HG03442 (cell line): ENCODE results near the gene ZDHHC11.
"Not testable (repeated sequence)": the region's sequence is repeated elsewhere in the genome, so short reads cannot be mapped to it uniquely, and the experiment has no call there.

Experiments
- ATAC-seq: cut with Tn5 transposase; IDR thresholded peaks from one replicate; pipeline ENCODE4 v1.9.1; 2021; ENCODE audit warnings: mild to moderate bottlenecking, moderate library complexity; ENCODE audit not compliant: unreplicated experiment

Gene ZDHHC11

DNA sequence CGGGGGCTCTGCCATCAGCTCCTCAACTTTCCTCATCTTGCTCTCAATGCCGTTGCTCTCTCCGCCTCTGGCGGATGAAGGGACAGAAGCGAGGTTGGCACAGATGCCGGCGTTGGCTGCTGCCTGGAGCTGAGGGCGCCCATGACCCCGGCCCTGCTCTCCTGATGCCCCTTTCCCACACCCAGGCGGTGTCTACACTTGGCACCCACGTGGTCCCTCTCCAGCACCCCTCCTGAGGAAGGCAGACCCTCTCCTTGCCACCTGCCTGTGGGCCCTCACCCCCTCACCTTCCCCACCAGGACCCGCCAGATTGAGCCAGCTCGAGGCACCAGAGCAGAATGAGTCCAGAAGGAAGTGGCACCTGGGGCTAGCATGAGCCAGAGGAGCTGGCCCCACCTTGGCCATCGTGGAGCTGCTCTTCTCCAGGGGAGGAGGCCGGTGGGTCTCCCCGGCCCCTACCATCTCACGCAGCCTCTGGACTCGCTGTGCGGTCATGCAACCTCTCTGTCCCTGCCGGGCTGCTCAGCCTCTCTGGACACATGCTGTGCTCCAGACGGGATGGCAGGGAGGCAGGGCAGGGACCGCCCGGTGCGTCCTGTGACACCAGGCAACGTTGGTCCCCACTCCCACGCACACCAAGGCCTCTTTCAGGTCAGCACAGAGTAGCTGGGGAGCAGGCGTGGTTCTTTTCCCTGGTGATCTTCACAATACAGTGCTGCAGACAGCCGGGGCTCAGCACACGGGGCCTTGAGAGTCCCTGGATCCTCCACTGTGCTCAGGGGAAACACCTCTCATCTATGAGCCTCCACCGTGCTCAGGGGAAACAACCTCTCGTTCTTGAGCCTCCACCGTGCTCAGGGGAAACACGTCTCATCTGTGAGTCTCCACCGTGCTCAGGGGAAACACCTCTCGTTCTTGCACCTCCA lies 4.8 kb downstream of the ZDHHC11 start:
- not testable (repeated sequence) for ATAC-seq

DNA sequence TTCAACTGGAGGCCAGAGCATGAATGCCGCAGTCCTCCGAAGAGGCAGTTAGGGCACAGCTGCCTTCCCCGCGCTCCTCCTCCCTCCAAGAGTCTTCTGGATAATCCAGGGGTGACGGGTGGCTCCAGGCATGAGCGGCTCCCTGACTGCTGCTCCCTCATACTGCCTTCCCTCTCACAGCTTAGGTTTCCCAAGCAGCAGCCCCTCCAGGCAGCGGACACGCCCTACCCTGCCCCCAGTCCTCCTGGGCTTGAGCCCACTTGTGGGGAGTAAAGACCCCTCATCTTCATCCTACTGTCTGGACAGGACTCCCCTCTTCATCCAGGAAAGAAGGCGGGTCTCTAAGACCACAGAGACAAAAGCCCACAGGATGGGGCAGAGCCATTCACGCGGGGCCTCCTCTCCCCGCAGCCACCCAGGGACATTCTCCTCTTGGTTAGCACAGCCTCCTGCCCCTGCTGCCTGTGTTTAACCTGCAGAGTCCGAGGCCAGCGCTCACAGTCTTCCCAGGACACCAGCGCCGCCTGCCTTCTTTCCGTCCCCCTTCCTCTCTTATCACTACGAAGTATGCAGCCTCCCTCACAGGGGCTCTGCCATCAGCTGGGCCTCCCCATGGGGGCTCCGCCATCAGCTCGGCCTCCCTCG lies 5.6 kb downstream of the ZDHHC11 start:
- ATAC-seq, result not testable (repeated sequence)

DNA sequence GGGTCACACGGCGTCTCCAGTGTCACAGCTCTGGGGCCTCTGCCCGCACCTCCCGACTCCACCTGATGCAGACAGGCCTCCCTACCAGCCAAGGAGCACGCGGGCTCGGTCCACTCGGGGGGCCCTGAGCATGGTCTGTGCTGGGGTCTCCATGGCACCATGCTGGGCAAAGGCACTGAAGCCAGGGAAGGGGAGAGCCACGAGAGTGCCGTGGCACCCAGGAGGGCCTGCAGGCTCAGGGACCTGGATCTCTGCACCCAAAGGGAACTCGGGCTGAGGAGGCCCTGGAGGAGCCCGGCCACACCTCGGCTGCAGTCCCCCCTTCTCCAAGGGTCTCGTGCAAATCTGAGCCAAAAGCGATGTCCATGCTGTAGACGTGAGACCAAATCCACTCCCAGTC lies 6.4 kb downstream of the ZDHHC11 start:
- ATAC-seq, result not testable (repeated sequence)

DNA sequence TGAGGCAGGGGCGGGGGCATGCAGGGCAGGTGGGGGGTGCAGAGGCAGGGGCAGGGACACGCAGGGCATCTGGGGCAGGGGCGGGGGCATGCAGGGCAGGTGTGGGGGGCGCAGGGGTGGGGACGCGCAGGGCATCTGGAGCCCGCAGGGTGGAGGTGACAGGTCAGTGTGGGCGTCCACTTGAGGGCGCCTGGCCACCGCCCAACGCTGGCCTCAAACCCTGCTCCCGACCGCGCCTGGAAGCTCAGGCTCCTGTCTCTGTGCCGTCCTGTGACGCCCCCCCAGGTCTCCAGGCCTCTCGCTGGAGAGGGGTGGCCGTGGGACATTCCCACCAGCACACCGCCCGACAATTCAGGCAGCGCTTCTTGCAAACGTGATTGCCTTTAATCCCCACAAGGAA lies 6.9 kb downstream of the ZDHHC11 start:
- ATAC-seq, result not testable (repeated sequence)

DNA sequence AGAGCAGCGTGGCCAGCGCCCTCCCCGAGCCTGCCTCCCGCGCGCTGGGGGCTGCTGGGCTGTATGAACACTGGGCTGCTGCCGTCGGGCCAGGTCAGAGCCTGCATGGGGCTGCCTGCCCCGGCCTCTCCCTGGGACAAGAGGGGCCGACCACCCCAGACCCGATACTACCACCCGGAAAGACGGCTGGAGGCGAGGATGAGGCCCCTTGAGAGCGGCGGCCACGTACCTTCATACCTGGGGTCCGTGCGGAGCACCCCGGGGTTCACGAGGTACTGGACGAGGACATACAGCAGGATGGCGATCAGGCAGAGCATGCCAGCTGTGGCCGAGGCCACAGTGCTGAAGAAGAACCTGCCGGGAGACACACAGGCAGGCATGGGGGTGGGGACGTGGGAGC lies 7.4 kb downstream of the ZDHHC11 start:
- not testable (repeated sequence) for ATAC-seq

DNA sequence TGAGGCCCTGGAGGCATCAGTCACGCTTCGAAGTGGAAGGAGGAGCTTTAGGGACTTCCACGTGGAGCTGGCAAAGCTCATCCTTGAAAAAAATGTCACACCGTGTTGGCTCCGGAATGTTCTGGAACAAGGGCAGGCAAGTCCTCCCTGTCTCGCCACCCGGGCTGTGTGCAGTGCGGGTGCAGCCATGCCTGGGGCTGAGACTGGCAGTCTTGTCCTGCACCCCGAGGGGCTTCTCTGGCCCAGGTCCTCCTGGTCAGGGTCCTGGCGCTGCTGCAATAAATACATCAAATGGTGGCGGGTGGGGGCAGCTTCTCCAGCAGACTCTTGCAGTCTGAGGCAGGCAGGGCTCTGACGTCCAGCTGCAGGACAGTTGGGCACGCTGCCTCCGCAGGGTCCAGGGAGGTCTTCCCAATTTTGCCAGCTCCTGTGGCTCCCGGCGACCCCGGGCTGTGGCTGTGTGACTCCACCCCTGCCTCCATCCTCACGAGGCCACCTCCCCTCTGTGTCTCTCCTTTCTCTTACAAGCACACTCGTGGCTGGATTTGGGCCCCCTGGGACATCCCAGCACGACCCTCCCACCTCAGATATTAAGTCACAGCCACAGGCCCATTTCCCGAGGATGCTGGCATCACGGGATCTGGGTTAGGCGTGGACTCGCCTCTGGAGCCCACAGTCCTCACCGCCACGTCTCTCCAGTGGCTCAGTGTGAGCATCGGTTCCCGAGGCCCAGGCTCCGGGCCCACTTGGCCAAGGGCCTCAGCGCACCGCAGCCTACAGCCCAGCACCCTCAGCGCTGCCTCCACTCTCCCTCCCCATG lies 8.2 kb downstream of the ZDHHC11 start:
- ATAC-seq, result not testable (repeated sequence)

DNA sequence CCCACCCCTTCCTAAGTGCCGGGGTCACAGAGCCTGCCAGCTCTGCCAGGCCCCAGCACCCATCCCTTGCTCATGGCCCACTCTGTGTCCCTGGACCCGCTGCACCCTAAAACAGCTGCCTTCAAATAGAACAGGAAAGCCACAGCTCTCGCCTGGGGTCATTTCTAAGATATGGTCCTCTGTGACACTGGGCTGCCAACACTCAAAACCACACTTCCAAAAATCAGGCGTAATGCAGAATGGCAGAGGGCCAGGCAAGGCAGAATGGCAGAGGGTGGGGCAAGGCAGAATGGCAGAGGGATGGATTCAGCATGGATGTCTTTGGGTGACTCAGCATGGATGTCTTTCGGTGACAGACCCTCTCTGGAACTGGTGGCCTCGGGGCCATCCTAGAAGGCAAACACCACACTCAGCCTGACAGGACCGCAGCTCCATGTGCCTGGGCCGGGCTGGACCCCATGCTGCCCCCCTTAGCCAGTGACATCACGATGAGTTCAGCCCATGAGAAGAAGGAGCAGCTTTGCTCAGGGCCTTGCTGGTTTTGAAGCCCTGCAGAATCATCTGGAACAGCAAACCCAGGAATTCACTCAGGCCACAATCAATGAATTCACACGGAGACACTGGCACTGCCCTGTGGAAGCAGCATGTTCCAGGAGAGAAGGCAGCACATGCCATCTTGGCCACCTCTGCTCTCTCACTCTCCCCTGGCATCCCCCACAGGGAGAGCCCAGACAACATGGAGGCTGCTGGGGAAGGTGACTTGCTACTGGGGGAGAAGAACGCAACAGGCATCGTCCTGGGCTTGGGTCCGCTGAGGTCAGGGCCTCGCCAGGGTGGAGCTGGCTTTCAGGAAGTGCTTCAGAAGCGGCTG lies 9.0 kb downstream of the ZDHHC11 start:
- not testable (repeated sequence) for ATAC-seq

DNA sequence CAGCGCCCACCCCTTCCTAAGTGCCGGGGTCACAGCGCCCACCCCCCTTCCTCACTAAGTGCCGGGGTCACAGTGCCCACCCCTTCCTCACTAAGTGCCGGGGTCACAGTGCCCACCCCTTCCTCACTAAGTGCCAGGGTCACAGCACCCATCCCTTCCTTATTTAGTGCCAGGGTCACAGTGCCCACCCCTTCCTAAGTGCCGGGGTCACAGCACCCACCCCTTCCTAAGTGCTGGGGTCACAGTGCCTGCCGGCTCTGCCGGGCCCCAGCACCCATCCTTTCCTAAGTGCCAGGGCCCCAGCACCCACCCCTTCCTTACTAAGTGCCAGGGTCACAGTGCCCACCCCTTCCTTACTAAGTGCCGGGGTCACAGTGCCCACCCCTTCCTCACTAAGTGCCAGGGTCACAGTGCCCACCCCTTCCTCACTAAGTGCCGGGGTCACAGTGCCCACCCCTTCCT lies 9.8 kb downstream of the ZDHHC11 start:
- not testable (repeated sequence) for ATAC-seq

DNA sequence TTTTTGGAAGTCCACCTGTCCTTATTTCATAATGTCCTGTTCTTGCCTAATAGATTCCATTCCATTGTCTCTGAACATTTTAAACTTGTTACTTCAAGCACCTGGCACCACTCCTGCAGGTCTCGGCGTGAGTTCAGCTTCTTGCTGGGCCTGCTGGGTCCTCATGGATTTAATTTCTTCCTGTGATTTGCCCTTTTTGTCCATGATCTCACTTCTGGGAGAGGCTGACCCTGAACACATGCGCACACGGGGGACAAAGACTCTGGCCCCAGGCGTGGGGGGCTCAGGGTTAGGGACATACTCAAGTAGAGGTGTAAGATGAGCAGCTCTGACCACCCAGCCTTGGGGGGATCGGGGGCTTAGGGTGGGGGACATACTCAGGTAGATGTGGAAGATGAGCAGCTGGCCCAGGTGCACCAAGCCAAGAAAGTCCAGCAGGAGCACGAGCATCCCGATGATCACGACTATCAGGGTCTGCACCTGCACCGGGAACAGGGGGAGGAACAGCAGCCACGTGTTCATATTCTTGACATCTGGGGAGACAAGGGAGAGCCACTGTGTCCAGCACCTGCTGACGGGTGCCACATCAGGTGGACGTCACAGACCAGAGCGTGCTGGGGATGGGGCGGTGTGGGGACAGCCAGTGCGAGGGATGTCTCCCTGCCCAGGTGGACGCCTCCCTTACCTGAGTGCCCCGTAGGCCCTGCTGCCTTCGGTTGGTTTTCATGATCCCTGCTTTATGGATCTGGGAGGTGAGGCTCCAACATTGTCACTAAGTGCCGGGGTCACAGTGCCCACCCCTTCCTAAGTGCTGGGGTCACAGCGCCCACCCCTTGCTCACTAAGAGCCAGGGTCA lies 10.4 kb downstream of the ZDHHC11 start:
- not testable (repeated sequence) for ATAC-seq

DNA sequence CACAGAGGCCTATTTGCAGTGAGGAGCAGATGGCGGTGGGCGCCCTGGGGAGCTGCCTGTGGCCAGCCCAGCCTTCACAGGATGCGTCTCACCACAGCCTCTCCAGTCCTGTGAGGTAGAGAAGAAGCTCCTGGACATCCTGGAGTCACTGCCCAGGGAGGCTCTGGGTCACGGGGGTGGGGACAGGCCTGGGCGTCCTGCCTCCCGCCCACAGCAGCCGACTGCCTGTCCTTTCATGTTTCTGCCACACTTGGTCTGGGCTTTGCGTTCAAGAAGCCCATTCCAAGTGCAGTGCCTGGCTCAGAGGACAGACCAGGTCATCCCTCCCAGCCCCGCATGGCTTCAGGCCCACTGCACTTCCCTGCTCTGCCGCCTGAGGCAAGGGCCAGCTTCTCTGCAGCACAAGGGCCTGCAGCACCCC lies 12.3 kb downstream of the ZDHHC11 start:
- ATAC-seq, result not testable (repeated sequence)

DNA sequence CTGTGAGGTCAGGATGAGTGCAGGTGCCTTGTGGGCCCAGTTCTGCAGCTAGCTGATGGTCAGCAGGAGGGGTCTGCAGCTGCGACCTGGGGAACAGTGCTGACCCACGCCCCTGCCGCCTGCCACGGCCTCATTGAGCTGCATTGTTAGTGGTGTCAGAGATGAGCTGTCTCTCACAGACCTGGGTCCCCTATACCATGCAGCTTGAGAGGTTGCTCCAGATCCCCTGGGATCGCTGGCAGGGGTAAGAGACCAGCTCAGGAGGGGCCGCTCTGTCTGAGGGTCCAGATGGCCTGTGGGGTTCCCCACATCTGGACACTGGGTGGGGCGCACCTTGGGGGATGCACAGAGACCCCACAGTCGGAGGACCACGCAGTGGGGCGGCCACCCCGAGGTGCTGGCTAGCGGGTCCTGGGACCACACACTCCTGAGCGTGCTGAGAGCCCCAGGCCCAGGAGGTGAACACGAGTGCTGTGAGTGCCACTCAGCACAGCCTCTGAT lies 13.1 kb downstream of the ZDHHC11 start:
- ATAC-seq, result not testable (repeated sequence)

DNA sequence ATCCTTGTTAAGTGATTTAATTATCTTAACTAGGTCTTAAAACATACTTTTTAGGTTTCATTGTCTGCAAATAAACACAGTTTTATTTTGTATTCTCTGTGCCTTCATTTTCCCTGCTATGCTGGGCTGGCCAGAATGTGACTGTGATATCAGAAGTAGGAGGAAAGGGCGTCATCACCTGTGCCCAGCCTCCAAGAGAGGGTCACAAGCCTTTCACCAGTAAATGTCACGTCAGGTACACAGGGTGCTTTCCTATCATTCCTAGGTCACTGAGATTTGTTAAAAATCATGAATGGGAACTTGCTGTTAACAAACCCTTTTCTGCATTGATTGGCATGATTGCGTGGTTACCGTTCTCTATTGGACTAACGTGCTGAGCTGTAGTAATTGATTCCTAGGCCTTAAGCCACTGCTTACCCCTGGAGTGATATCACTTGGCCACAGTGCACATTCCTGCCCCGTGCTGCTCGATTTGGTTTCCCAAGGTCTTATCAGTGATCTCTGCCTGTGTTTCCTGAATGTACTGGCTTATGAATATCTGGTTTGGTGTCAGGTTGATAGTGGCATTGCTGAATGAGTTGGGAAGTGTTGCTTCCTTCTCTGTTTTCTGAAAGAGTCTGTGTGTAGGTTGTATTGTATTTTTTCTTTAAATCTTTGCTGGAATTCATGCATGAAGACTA lies 14.7 kb downstream of the ZDHHC11 start:
- ATAC-seq, result not testable (repeated sequence)

DNA sequence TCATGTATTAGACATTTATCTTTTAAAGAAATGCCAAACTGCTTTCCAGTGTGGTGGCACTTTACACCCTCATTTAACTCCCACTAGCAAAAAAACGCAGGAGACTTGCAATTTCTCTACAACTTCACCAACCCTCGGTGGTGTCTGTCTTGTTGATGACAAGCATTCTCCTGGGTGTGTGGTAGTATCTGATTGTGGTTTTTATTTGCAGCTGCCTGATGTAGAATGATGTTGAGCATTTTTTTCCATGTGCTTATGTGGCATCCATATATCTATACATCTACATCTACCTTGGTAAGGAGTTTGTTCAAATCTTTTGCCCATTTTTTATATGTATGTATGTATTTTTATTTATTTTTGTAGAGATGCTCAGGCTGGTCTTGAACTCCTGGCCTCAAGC lies 16.8 kb downstream of the ZDHHC11 start:
- not testable (repeated sequence) for ATAC-seq

DNA sequence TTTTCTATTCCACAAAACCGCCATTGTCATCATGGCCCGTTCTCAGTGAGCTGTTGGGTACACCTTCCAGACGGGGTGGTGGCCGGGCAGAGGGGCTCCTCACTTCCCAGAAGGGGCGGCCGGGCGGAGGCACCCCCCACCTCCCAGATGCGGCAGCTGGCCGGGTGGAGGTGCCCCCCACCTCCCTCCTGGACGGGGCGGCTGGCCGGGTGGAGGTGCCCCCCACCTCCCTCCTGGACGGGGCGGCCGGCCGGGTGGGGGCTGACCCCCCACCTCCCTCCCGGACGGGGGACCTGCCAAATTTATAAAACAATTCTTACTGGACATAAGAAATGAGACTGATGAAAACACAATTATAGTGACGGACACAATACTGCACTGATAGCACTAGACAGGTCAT lies 22.6 kb downstream of the ZDHHC11 start:
- ATAC-seq, result not testable (repeated sequence)

DNA sequence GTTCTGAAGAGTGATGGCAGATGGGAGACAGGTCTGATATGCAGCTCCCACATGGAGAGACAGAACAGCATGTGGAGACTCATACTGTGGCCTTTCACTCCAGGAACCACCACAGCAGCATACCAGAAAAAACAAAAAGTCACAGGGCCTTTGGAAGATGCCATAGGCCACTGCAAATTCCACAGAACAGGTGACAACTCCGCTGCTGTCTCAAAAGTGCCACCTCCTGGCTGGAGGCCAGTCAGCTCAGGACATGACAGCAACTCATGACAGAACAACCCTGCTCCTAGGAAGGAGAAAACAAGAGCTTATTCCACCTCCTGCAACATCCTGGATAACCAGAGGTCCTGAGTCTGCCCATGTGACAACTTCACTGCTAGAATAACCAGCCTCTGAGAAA lies 25.2 kb downstream of the ZDHHC11 start:
- not testable (repeated sequence) for ATAC-seq

DNA sequence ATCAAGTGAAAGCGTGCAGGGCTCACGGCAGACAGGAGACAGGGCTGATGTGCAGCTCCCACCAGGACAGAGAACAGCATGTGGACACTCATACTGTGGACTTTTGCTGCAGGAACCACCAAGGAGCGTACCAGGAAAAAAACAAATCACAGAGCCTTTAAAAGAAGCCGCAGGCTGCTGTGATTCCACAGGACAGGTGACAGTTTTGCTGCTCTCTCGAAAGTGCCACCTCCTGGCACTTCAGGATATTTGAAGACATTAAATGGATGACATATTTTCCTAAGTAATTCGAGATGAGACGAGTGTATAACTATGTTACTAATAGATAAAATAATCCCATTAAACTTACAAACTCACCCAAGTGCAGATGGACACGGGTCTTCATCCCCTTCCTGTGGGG lies 29.3 kb downstream of the ZDHHC11 start:
- ATAC-seq, result no peak

DNA sequence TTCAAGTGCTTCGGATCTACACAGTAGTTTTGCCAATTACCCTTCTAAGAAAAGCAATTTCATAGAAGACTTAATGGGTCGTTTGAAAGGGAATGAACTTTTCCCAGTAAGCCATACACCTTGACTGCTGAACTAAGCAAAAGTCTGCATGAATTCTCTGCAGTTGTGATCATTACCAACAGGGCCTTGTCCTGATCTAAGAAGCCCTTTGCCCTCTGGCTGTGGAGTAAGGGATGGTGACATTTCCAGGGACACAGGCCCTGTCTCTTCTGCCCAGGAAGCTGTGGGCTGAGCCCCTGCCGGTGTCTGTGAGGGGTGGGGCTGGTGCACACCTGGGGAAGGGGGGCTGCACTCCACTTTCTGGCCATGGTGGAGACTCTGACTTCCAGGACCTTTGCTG lies 30.5 kb downstream of the ZDHHC11 start:
- ATAC-seq, result no peak

DNA sequence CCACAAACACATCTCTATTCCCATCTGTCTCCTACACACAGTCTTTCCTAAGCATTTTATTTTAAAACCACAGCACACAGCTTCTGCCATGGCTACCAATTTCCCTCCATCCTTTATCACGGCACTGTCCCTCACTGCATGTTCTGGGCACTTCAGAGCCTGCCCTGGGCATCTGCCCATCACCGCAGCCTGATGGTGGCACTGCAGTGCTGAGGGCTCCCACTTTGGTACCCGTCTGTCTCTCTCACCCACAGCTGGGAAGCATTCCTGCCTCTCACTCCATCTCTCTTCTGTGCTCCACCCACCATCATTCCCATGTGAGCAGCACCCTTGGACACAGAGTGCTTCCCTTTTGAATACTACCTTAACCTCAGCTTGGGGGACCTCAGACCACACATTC lies 31.7 kb downstream of the ZDHHC11 start:
- no peak for ATAC-seq
